ENCODE results near the gene C1orf146.
"Not testable (repeated sequence)": the region's sequence is repeated elsewhere in the genome, so short reads cannot be mapped to it uniquely, and the experiment has no call there.

C1orf146 gene

GRCh38 chr1:92203105-92203504, 14.6 kb upstream of the C1orf146 start:
- Histone ChIP-seq H3K4me2 (no peak overlapping the region), H3K27me3 (no peaks in the 10 kb centered on the region), H3K4me1 (0 out of 2 replicates have a peak, but pooled peaks cover 4% of the 10 kb centered on the region), H4K20me1 (no peaks in the 10 kb centered on the region), H3K4me3 (no peak overlapping the region), H3K9me3 (peaks cover 6% of the 10 kb centered on the region), H3K9ac (no peak overlapping the region), H3K36me3 (no peaks in the 10 kb centered on the region), H3K27ac (no peak overlapping the region)
- no peak for TF ChIP-seq Cebpa-rat (IDR thresholded peaks at IDR 0.05)

- H3K9ac ChIP-seq: no peak overlapping the region
- H4K20me1 ChIP-seq: no peaks in the 10 kb centered on the region
- H3K27ac ChIP-seq: no peak overlapping the region
- H3K4me3 ChIP-seq: no peak overlapping the region
- no peaks in the 10 kb centered on the region for H3K27me3 ChIP-seq
- TF ChIP-seq Cebpa-rat (IDR thresholded peaks at IDR 0.05): no peak
- no peak overlapping the region for H3K4me2 ChIP-seq
- peaks cover 6% of the 10 kb centered on the region for H3K9me3 ChIP-seq
- H3K36me3 ChIP-seq: no peaks in the 10 kb centered on the region
- no peaks in the 10 kb centered on the region for H3K4me1 ChIP-seq
These were observed 7.0 kb upstream of the C1orf146 start for GRCh38 chr1:92210701-92211100.

GRCh38 chr1:92211166-92211565, 6.5 kb upstream of the C1orf146 start:
- Histone ChIP-seq H3K27me3 (no peaks in the 10 kb centered on the region), H3K27ac (no peak overlapping the region), H3K9me3 (peaks cover 4% of the 10 kb centered on the region), H3K4me1 (no peaks in the 10 kb centered on the region), H4K20me1 (no peaks in the 10 kb centered on the region), H3K4me2 (no peak overlapping the region), H3K4me3 (no peak overlapping the region), H3K36me3 (no peaks in the 10 kb centered on the region), H3K9ac (no peak overlapping the region)
- TF ChIP-seq Cebpa-rat (IDR thresholded peaks at IDR 0.05): no peak

- H3K4me2 ChIP-seq: no peak overlapping the region
- TF ChIP-seq Cebpa-rat (IDR thresholded peaks at IDR 0.05): no peak
These were observed 844 bp downstream of the C1orf146 start for GRCh38 chr1:92218559-92218958.

GRCh38 chr1:92219028-92219427, 1.3 kb downstream of the C1orf146 start:
- H3K9ac ChIP-seq: no peak overlapping the region
- no peaks in the 10 kb centered on the region for H3K9me3 ChIP-seq
- no peak for TF ChIP-seq Cebpa-rat (IDR thresholded peaks at IDR 0.05)

More at GRCh38 chr1:92218559-92218958, 844 bp downstream of the C1orf146 start:
- no peak overlapping the region for H3K4me3 ChIP-seq
- H3K9ac ChIP-seq: no peak overlapping the region
- H3K4me1 ChIP-seq: no peaks in the 10 kb centered on the region
- no peak overlapping the region for H3K27ac ChIP-seq
- no peaks in the 10 kb centered on the region for H3K36me3 ChIP-seq
- no peaks in the 10 kb centered on the region for H3K27me3 ChIP-seq
- H4K20me1 ChIP-seq: no peaks in the 10 kb centered on the region
- H3K9me3 ChIP-seq: no peaks in the 10 kb centered on the region

GRCh38 chr1:92228401-92228800, 10.7 kb downstream of the C1orf146 start:
- H3K27ac ChIP-seq: no peak overlapping the region
- H3K27me3 ChIP-seq: no peaks in the 10 kb centered on the region
- no peak overlapping the region for H3K4me2 ChIP-seq
- no peaks in the 10 kb centered on the region for H4K20me1 ChIP-seq
- TF ChIP-seq Cebpa-rat (IDR thresholded peaks at IDR 0.05): no peak
- H3K9me3 ChIP-seq: no peaks in the 10 kb centered on the region
- no peak overlapping the region for H3K4me3 ChIP-seq
- no peak overlapping the region for H3K9ac ChIP-seq
- no peaks in the 10 kb centered on the region for H3K36me3 ChIP-seq
- H3K4me1 ChIP-seq: no peaks in the 10 kb centered on the region

More at GRCh38 chr1:92219028-92219427, 1.3 kb downstream of the C1orf146 start:
- Histone ChIP-seq H3K4me3 (no peak overlapping the region), H3K4me1 (no peaks in the 10 kb centered on the region), H3K27me3 (no peaks in the 10 kb centered on the region), H3K4me2 (no peak overlapping the region), H3K36me3 (no peaks in the 10 kb centered on the region), H3K27ac (no peak overlapping the region), H4K20me1 (no peaks in the 10 kb centered on the region)

- Histone ChIP-seq H3K27ac (no peak overlapping the region), H3K9ac (no peak overlapping the region), H3K4me2 (no peak overlapping the region), H4K20me1 (no peaks in the 10 kb centered on the region), H3K4me3 (no peak overlapping the region), H3K4me1 (no peaks in the 10 kb centered on the region), H3K27me3 (no peaks in the 10 kb centered on the region), H3K36me3 (no peaks in the 10 kb centered on the region), H3K9me3 (no peaks in the 10 kb centered on the region)
- no peak for TF ChIP-seq Cebpa-rat (IDR thresholded peaks at IDR 0.05)
These were observed 13.0 kb downstream of the C1orf146 start for GRCh38 chr1:92230736-92231135.

GRCh38 chr1:92240034-92240433, 22.3 kb downstream of the C1orf146 start:
- no peaks in the 10 kb centered on the region for H3K27me3 ChIP-seq
- H3K4me2 ChIP-seq: no peak overlapping the region
- no peak for TF ChIP-seq Cebpa-rat (IDR thresholded peaks at IDR 0.05)
- no peak overlapping the region for H3K4me3 ChIP-seq
- H3K9me3 ChIP-seq: no peaks in the 10 kb centered on the region
- H3K36me3 ChIP-seq: no peaks in the 10 kb centered on the region
- no peak overlapping the region for H3K9ac ChIP-seq
- no peaks in the 10 kb centered on the region for H4K20me1 ChIP-seq
- H3K4me1 ChIP-seq: no peaks in the 10 kb centered on the region
- no peak overlapping the region for H3K27ac ChIP-seq

GRCh38 chr1:92244376-92244775, 26.7 kb downstream of the C1orf146 start:
- H3K9me3 ChIP-seq: no peaks in the 10 kb centered on the region
- no peak overlapping the region for H3K4me3 ChIP-seq
- no peaks in the 10 kb centered on the region for H4K20me1 ChIP-seq
- H3K27me3 ChIP-seq: no peaks in the 10 kb centered on the region
- no peaks in the 10 kb centered on the region for H3K4me1 ChIP-seq
- no peak overlapping the region for H3K9ac ChIP-seq
- no peak overlapping the region for H3K27ac ChIP-seq
- peaks cover 10% of the 10 kb centered on the region for H3K36me3 ChIP-seq
- TF ChIP-seq Cebpa-rat (IDR thresholded peaks at IDR 0.05): no peak
- no peak overlapping the region for H3K4me2 ChIP-seq

GRCh38 chr1:92254714-92255113, 37.0 kb downstream of the C1orf146 start:
- H4K20me1 ChIP-seq, H3K27ac ChIP-seq, H3K4me3 ChIP-seq, H3K9ac ChIP-seq, H3K27me3 ChIP-seq, H3K4me2 ChIP-seq, H3K4me1 ChIP-seq: not testable (repeated sequence)
- Histone ChIP-seq H3K36me3 (peaks cover 62% of the 10 kb centered on the region), H3K9me3 (peaks cover 18% of the 10 kb centered on the region)

- no peak overlapping the region for H3K4me3 ChIP-seq
- peaks cover 69% of the 10 kb centered on the region for H3K36me3 ChIP-seq
- H3K27me3 ChIP-seq: no peaks in the 10 kb centered on the region
- no peak overlapping the region for H3K9ac ChIP-seq
- H3K4me1 ChIP-seq: 0 out of 2 replicates have a peak, but pooled peaks cover 4% of the 10 kb centered on the region
- H3K9me3 ChIP-seq: peaks cover 15% of the 10 kb centered on the region
- no peak overlapping the region for H3K27ac ChIP-seq
- no peak for TF ChIP-seq Cebpa-rat (IDR thresholded peaks at IDR 0.05)
- H4K20me1 ChIP-seq: no peaks in the 10 kb centered on the region
- no peak overlapping the region for H3K4me2 ChIP-seq
These were observed 41.6 kb downstream of the C1orf146 start for GRCh38 chr1:92259350-92259749.
